GM12878 (cell line): Measurements from ENCODE around the gene MYO16. TPM values are rescaled to one million over a fixed set of nuclear protein-coding genes. Genes with fewer than 3 reads are reported as not detected.

Source experiments
- ATAC-seq: fragments of 200-7000 bp; cut with Tn5 transposase; 3 replicates; pipeline ENCODE4 v1.9.1; 2020; ENCODE audit warnings: mild to moderate bottlenecking, moderate library complexity
- BruUV-seq: library from RNA; stranded (reverse); fragments of 400-500 nt; replicated peaks from 2 replicates; lab custom pipeline; 2021; lab: Mats Ljungman, UMichigan
- CTCF ChIA-PET: fragments of 300-600 bp; sonication (Branson Sonifier 250); formaldehyde crosslinking; extraction: SDS; loops from one replicate; lab custom pipeline; 2021; ENCODE audit warnings: inconsistent platforms; lab: Yijun Ruan, JAX
- POLR2A ChIA-PET: fragments of 350-600 bp; formaldehyde crosslinking; extraction: SDS; loops from one replicate; lab custom pipeline; 2021; ENCODE audit warnings: inconsistent platforms; lab: Charles Lee
- RAD21 ChIA-PET: fragments of 300-600 bp; sonication (Branson Sonifier 250); formaldehyde crosslinking; loops from one replicate; lab custom pipeline; 2023; ENCODE audit warnings: antibody characterized with exemption; ENCODE audit not compliant: unreplicated experiment; lab: Charles Lee
- SMC1A ChIA-PET: fragments of 300-600 bp; sonication (Branson Sonifier 250); formaldehyde crosslinking; loops from one replicate; lab custom pipeline; 2023; ENCODE audit not compliant: unreplicated experiment, uncharacterized antibody; lab: Charles Lee
- DNase-seq: peaks from one replicate; pipeline ENCODE4 v3.0.0-alpha.2; 2011; ENCODE audit warnings: low read depth, low spot score
- FAIRE-seq: peaks from 3 replicates; lab custom pipeline; 2011; peaks lifted over from hg19 to GRCh38; lab: Jason Lieb, UNC
- H2AFZ ChIP-seq: 2 replicates; pipeline ENCODE4 v1.6.0; 2011; ENCODE audit warnings: low read depth, low read length, control low read depth; ENCODE audit not compliant: control insufficient read depth
- H3K27ac ChIP-seq: 2 replicates; pipeline ENCODE4 v1.5.1; 2011; ENCODE audit warnings: control low read depth; ENCODE audit not compliant: control insufficient read depth, insufficient read depth
- H3K27me3 ChIP-seq, 2 experiments: replicated peaks in 1 of 2; 2 replicates each; pipeline versions ENCODE4 v1.6.0 to v1.6.1; 2011; ENCODE audit warnings: low read length in 1 of 2; ENCODE audit not compliant: control insufficient read depth in 2 of 2, insufficient read depth in 2 of 2
- H3K36me3 ChIP-seq, 2 experiments: 2 replicates each; pipeline ENCODE4 v1.5.1; 2011; ENCODE audit warnings: low read length in 1 of 2; ENCODE audit not compliant: control insufficient read depth in 2 of 2, insufficient read depth in 2 of 2
- H3K4me1 ChIP-seq: 2 replicates; pipeline ENCODE4 v1.6.1; 2011; ENCODE audit warnings: mild to moderate bottlenecking, low read length, moderate library complexity, mixed read lengths; ENCODE audit not compliant: control insufficient read depth, insufficient read depth
- H3K4me2 ChIP-seq: 2 replicates; pipeline ENCODE4 v1.6.0; 2011; ENCODE audit warnings: control low read depth; ENCODE audit not compliant: control insufficient read depth, insufficient read depth
- H3K4me3 ChIP-seq: fragments of 200-600 bp; sonication (generic); 2 replicates; pipeline ENCODE4 v1.5.1; 2016
- H3K79me2 ChIP-seq: 2 replicates; pipeline ENCODE4 v1.6.0; 2011; ENCODE audit warnings: low read length; ENCODE audit not compliant: control insufficient read depth, insufficient read depth
- H3K9ac ChIP-seq: 2 replicates; pipeline ENCODE4 v1.8.0; 2011; ENCODE audit warnings: low read length, control low read depth, mixed read lengths; ENCODE audit not compliant: control insufficient read depth, insufficient read depth
- H3K9me3 ChIP-seq: replicated peaks from 3 replicates; pipeline ENCODE4 v1.5.1; 2011; ENCODE audit warnings: mild to moderate bottlenecking, low read length; ENCODE audit not compliant: control insufficient read depth, insufficient read depth
- H4K20me1 ChIP-seq: 2 replicates; pipeline ENCODE4 v1.6.0; 2011; ENCODE audit not compliant: control insufficient read depth, insufficient read depth
- BMI1 ChIP-seq: fragments of 450-650 bp; IDR thresholded peaks from 2 replicates; pipeline ENCODE4 v1.6.1; 2016; ENCODE audit warnings: mild to moderate bottlenecking, moderate library complexity, borderline replicate concordance
- CEBPZ ChIP-seq: fragments of 150-350 bp; IDR thresholded peaks from 2 replicates; pipeline ENCODE4 v1.6.1; 2016; ENCODE audit warnings: low read depth, low read length
- CTCF ChIP-seq, 3 experiments: IDR thresholded peaks in 2 of 3; conservative IDR thresholded peaks in 1 of 3; 2 replicates each; pipeline ENCODE4 v1.5.1; 2011; ENCODE audit warnings: low read depth in 3 of 3, low read length in 3 of 3, mild to moderate bottlenecking in 3 of 3, control low read depth in 2 of 3, moderate library complexity in 2 of 3, inconsistent platforms in 1 of 3, mixed read lengths in 1 of 3; ENCODE audit not compliant: control insufficient read depth in 2 of 3, insufficient read depth in 1 of 3; ENCODE audit errors: extremely low read depth in 1 of 3
- E4F1 ChIP-seq: fragments of 450-650 bp; IDR thresholded peaks from 2 replicates; pipeline ENCODE4 v1.6.1; 2018; ENCODE audit warnings: borderline replicate concordance, mild to moderate bottlenecking; ENCODE audit not compliant: partially characterized antibody
- ESRRA ChIP-seq: IDR thresholded peaks from 2 replicates; pipeline ENCODE4 v1.6.1; 2012; ENCODE audit warnings: mild to moderate bottlenecking, low read length, improper control_type of control experiment
- ETV6 ChIP-seq, 2 experiments: fragments of 450-650 bp in 1 of 2; IDR thresholded peaks in 1 of 2; conservative IDR thresholded peaks in 1 of 2; 2 replicates each; pipeline ENCODE4 v1.6.1; 2014; ENCODE audit warnings: antibody characterized with exemption in 1 of 2, borderline replicate concordance in 1 of 2, low read depth in 1 of 2, mild to moderate bottlenecking in 1 of 2, moderate library complexity in 1 of 2
- NKRF ChIP-seq: fragments of 450-650 bp; conservative IDR thresholded peaks from 2 replicates; pipeline ENCODE4 v1.6.1; 2017; ENCODE audit warnings: mild to moderate bottlenecking, moderate library complexity
- USF1 ChIP-seq: IDR thresholded peaks from 2 replicates; pipeline ENCODE4 v1.6.1; 2011; ENCODE audit warnings: borderline replicate concordance, low read depth, mild to moderate bottlenecking, moderate library complexity, mixed read lengths, low read length; ENCODE audit not compliant: insufficient read depth; ENCODE audit errors: extremely low read length
- YBX1 ChIP-seq: fragments of 450-650 bp; IDR thresholded peaks from 2 replicates; pipeline ENCODE4 v1.6.1; 2016; ENCODE audit warnings: antibody characterized with exemption
- WGBS: methylation state at CpG from one replicate; pipeline ENCODE4 v1.1.6; 2016; ENCODE audit warnings: low lambda C conversion rate; ENCODE audit not compliant: insufficient replicate concordance, insufficient coverage; ENCODE audit errors: missing lambda C conversion rate; 5-methylcytosine and 5-hydroxymethylcytosine counted together
- in situ Hi-C: fragments of 300-500 bp; cut with MboI; formaldehyde crosslinking; loops from 9 replicates; pipeline ENCODE4 v1.14.3; 2018; ENCODE audit warnings: mixed read lengths
- intact Hi-C: fragments of 100-400 bp; cut with micrococcal nuclease; formaldehyde crosslinking; loops from one replicate; pipeline ENCODE4 v1.14.2; 2022; ENCODE audit not compliant: unreplicated experiment
- polyA plus RNA-seq, 11 experiments: library from polyadenylated mRNA; depleted of rRNA in 4 of 11; unstranded in 6 of 11; stranded (reverse) in 5 of 11; fragments of >200 nt; fragmentation: Nextera tagmentation in 4 of 11; fragmentation: Illumina TruSeq in 1 of 11; extraction: Ambion mirVana in 4 of 11; extraction: Trizol in 1 of 11; gene quantifications; 1 replicate in 1 of 11; 2 replicates in 10 of 11; pipeline versions ENCODE4 v1.2.1 to v1.2.3, GENCODE V29; 2011 to 2016; ENCODE audit warnings: inconsistent platforms in 2 of 11, missing spikeins in 2 of 11, low read depth in 1 of 11
- total RNA-seq, 4 experiments: library from RNA; depleted of rRNA in 3 of 4; stranded (reverse); fragments of >200 nt in 3 of 4; fragmentation: Illumina TruSeq in 1 of 4; extraction: Trizol in 1 of 4; gene quantifications; 2 replicates each; pipeline versions ENCODE4 v1.2.1 to v1.2.3, GENCODE V29; 2013 to 2021

The MYO16 gene
- total and polyA plus RNA-seq, 10 of the 15 experiments (the other 5 are each of a cell fraction or from before 2014, with no cell fraction given), result under 0.01 to 1.7 (median 0.05) TPM; not detected in 4

GRCh38 chr13:108929532-108930206 is 300.3 kb downstream of the MYO16 start (continued):
- no peak for TF ChIP-seq CEBPZ
- TF ChIP-seq E4F1, result no peak

- ChIA-PET RAD21 (no interaction called here), POLR2A (no interaction called here), CTCF (no interaction called here), SMC1A (no interaction called here)
- no peak overlapping the region for H3K4me3 ChIP-seq
- no peak overlapping the region for H3K4me2 ChIP-seq
- no peaks in the 10 kb centered on the region for H3K79me2 ChIP-seq
- no peaks in the 10 kb centered on the region for H3K36me3 ChIP-seq
- H3K27ac ChIP-seq, result no peak overlapping the region
- FAIRE-seq, result no peak
- no peaks in the 10 kb centered on the region for H4K20me1 ChIP-seq
- H3K9ac ChIP-seq, result no peak overlapping the region
- H3K27me3 ChIP-seq, result no peaks in the 10 kb centered on the region
- in situ Hi-C loops, result no loop called here
- no TSS peak for BruUV-seq
- no peaks in the 10 kb centered on the region for H3K9me3 ChIP-seq
- H3K4me1 ChIP-seq, result no peaks in the 10 kb centered on the region
- no peak for ATAC-seq
- WGBS, result 39% methylated on average over 4 of the region's 4 CpGs
- H2AFZ ChIP-seq, result no peak overlapping the region
- no peak for DNase-seq
- intact Hi-C loops, result no loop called here
- no peak for TF ChIP-seq USF1
- TF ChIP-seq CTCF (IDR thresholded peaks at IDR 0.05 in 2 of 3, conservative IDR thresholded peaks at IDR 0.05 in 1 of 3; ENCODE audit: control insufficient read depth in 2 of 3, extremely low read depth in 1 of 3, insufficient read depth in 1 of 3, low read depth in 3 of 3, low read length in 3 of 3), result no peak
- no peak for TF ChIP-seq ESRRA
- TF ChIP-seq BMI1, result no peak
- no peak for TF ChIP-seq NKRF
- TF ChIP-seq ETV6 (conservative IDR thresholded peaks at IDR 0.05 in 1 of 2, IDR thresholded peaks at IDR 0.05 in 1 of 2; ENCODE audit: borderline replicate concordance in 1 of 2, low read depth in 1 of 2), result no peak
- no peak for TF ChIP-seq YBX1
Observed at GRCh38 chr13:108932196-108932595, 302.8 kb downstream of the MYO16 start.
